ENCODE results near the gene FGD5.

The FGD5 gene

GRCh38 chr3:14877469-14877868 is 58.7 kb downstream of the FGD5 start:
- POLR2A ChIA-PET: no interaction called here
- no peak for TF ChIP-seq CTCF (IDR thresholded peaks at IDR 0.05; ENCODE audit: control extremely low read depth, extremely low read depth, low read depth, missing control alignments)
- DNase-seq (ENCODE audit: extremely low spot score): no peak
- CTCF ChIA-PET: no interaction called here

- TF ChIP-seq CTCF (IDR thresholded peaks at IDR 0.05; ENCODE audit: control extremely low read depth, extremely low read depth, low read depth, missing control alignments): no peak
- CTCF ChIA-PET: no interaction called here
- POLR2A ChIA-PET: no interaction called here
- DNase-seq (ENCODE audit: extremely low spot score): no peak
Observed at GRCh38 chr3:14879211-14879874, 60.6 kb downstream of the FGD5 start.

DNA sequence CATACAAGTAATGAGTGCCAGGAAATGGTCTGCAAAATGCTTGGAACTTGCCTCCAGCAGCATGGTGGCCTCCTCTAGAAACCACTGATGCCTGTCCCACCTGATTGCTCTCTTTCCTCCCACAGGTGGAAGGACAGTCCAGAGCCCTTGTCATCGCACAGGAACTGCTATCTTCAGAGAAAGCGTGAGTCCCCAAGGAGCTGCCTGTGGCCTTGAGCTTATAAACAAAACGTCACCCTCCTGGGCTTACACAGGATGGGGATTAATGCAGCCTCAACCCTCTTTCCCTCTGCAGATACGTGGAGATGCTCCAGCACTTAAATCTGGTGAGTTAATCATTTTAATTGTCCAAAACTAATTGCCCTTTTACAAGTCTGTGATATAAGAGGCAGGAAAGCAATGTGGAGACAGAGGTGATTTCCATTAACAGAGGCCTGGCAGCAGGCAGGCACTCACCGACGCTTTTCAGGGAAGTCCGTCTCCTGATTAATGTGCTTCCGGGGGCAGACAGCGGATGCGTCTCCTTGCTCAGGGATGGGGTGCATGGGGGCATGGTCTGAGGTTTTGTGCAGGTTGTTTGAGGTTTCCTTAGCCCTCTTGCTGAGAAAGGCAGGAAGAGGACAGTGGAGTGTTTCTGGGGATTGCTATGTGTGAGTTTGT is 61.8 kb downstream of the FGD5 start:
- CTCF ChIA-PET: interaction anchor here (1.3 to 1.6 kb wide), 3 partner anchors 12 to 43 kb away, joined by 3 to 5 read pairs (median 3); no protein-coding TSS in a partner anchor
- POLR2A ChIA-PET: no interaction called here
- no peak for DNase-seq (ENCODE audit: extremely low spot score)
- no peak for TF ChIP-seq CTCF (IDR thresholded peaks at IDR 0.05; ENCODE audit: control extremely low read depth, extremely low read depth, low read depth, missing control alignments)

GRCh38 chr3:14883226-14883625 is 64.5 kb downstream of the FGD5 start:
- no peak for TF ChIP-seq CTCF (IDR thresholded peaks at IDR 0.05; ENCODE audit: control extremely low read depth, extremely low read depth, low read depth, missing control alignments)
- ChIA-PET CTCF (no interaction called here), POLR2A (interaction anchor here (0.5 kb wide), 1 partner anchor 71 kb away, joined by 3 read pairs; no protein-coding TSS in a partner anchor)
- DNase-seq (ENCODE audit: extremely low spot score): no peak

GRCh38 chr3:14884665-14885064 is 65.9 kb downstream of the FGD5 start:
- ChIA-PET CTCF (interaction anchor here (1.8 kb wide), 1 partner anchor 14 kb away, joined by 4 read pairs; no protein-coding TSS in a partner anchor), POLR2A (no interaction called here)
- TF ChIP-seq CTCF (IDR thresholded peaks at IDR 0.05; ENCODE audit: control extremely low read depth, extremely low read depth, low read depth, missing control alignments): no peak
- no peak for DNase-seq (ENCODE audit: extremely low spot score)

DNA sequence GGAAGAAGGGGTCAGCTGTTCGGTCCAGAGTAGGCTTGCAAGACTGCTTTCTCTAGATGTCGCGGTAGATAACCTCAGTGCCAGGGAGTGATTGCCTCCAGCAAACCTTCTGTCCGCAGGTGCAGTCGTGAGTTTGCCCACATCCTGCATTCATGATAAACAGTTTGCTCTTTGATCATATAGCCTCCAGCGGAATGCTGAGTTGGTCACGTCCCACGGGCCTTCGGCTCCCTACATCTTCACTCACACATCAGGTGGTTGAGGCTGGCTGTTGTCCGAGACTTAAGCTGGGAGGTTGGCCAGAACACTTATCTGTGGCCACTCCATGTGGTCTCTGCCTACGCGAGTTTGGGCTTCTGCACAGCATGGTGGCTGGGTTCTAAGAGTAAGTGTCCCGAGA is 66.5 kb downstream of the FGD5 start:
- CTCF ChIA-PET: interaction anchor here (1.8 kb wide), 1 partner anchor 15 kb away, joined by 4 read pairs; no protein-coding TSS in a partner anchor
- DNase-seq (ENCODE audit: extremely low spot score): no peak
- TF ChIP-seq CTCF (IDR thresholded peaks at IDR 0.05; ENCODE audit: control extremely low read depth, extremely low read depth, low read depth, missing control alignments): no peak
- POLR2A ChIA-PET: no interaction called here
